ENCODE results near the gene TLR9.

The TLR9 gene

GRCh38 chr3:52186729-52187128 is 38.7 kb downstream of the TLR9 start:
- no peak for DNase-seq (ENCODE audit: low read depth, low spot score)
- no peaks in the 10 kb centered on the region for H3K36me3 ChIP-seq (ENCODE audit: insufficient read depth, insufficient read length, low read length)
- no peak overlapping the region for H3K9ac ChIP-seq (ENCODE audit: insufficient read length, low read depth)
- no peaks in the 10 kb centered on the region for H3K27me3 ChIP-seq (ENCODE audit: insufficient read depth, insufficient read length)
- no peaks in the 10 kb centered on the region for H3K9me3 ChIP-seq (ENCODE audit: insufficient read depth, low read length)
- peaks cover 3% of the 10 kb centered on the region for H3K4me1 ChIP-seq (ENCODE audit: insufficient read depth, insufficient read length)
- TF ChIP-seq YY1 (IDR thresholded peaks at IDR 0.05; ENCODE audit: insufficient read depth, insufficient read length): no peak
- no peak overlapping the region for H3K4me3 ChIP-seq (ENCODE audit: insufficient read length, low read depth)

- TF ChIP-seq YY1 (IDR thresholded peaks at IDR 0.05; ENCODE audit: insufficient read depth, insufficient read length) (no peak), ZNF274 (IDR thresholded peaks at IDR 0.05; ENCODE audit: low read depth, low read length) (no peak)
- H3K4me3 ChIP-seq (ENCODE audit: insufficient read length, low read depth): no peak overlapping the region
- H3K9ac ChIP-seq (ENCODE audit: insufficient read length, low read depth): no peak overlapping the region
- H3K4me1 ChIP-seq (ENCODE audit: insufficient read depth, insufficient read length): peaks cover 3% of the 10 kb centered on the region
- no peaks in the 10 kb centered on the region for H3K36me3 ChIP-seq (ENCODE audit: insufficient read depth, insufficient read length, low read length)
- no peaks in the 10 kb centered on the region for H3K27me3 ChIP-seq (ENCODE audit: insufficient read depth, insufficient read length)
- DNase-seq (ENCODE audit: low read depth, low spot score): no peak
- no peaks in the 10 kb centered on the region for H3K9me3 ChIP-seq (ENCODE audit: insufficient read depth, low read length)
Observed at GRCh38 chr3:52185837-52186236, 39.6 kb downstream of the TLR9 start.

GRCh38 chr3:52185311-52185710 is 40.1 kb downstream of the TLR9 start:
- Histone ChIP-seq H3K36me3 (ENCODE audit: insufficient read depth, insufficient read length, low read length) (no peaks in the 10 kb centered on the region), H3K27me3 (ENCODE audit: insufficient read depth, insufficient read length) (no peaks in the 10 kb centered on the region), H3K4me3 (ENCODE audit: insufficient read length, low read depth) (no peak overlapping the region), H3K9me3 (ENCODE audit: insufficient read depth, low read length) (no peaks in the 10 kb centered on the region), H3K9ac (ENCODE audit: insufficient read length, low read depth) (no peak overlapping the region), H3K4me1 (ENCODE audit: insufficient read depth, insufficient read length) (no peaks in the 10 kb centered on the region)
- TF ChIP-seq ZNF274 (IDR thresholded peaks at IDR 0.05; ENCODE audit: low read depth, low read length): no peak
- TF ChIP-seq YY1 (IDR thresholded peaks at IDR 0.05; ENCODE audit: insufficient read depth, insufficient read length): no peak
- no peak for DNase-seq (ENCODE audit: low read depth, low spot score)

GRCh38 chr3:52184690-52185089 is 40.8 kb downstream of the TLR9 start:
- H3K4me1 ChIP-seq (ENCODE audit: insufficient read depth, insufficient read length): no peaks in the 10 kb centered on the region
- H3K9me3 ChIP-seq (ENCODE audit: insufficient read depth, low read length): no peaks in the 10 kb centered on the region
- no peak overlapping the region for H3K4me3 ChIP-seq (ENCODE audit: insufficient read length, low read depth)
- H3K9ac ChIP-seq (ENCODE audit: insufficient read length, low read depth): no peak overlapping the region
- no peak for DNase-seq (ENCODE audit: low read depth, low spot score)
- no peak for TF ChIP-seq YY1 (IDR thresholded peaks at IDR 0.05; ENCODE audit: insufficient read depth, insufficient read length)
- TF ChIP-seq ZNF274 (IDR thresholded peaks at IDR 0.05; ENCODE audit: low read depth, low read length): no peak
- no peak for TF ChIP-seq SUZ12 (IDR thresholded peaks at IDR 0.05; ENCODE audit: extremely low read depth, insufficient read depth, insufficient read length)
- no peaks in the 10 kb centered on the region for H3K27me3 ChIP-seq (ENCODE audit: insufficient read depth, insufficient read length)
- H3K36me3 ChIP-seq (ENCODE audit: insufficient read depth, insufficient read length, low read length): no peaks in the 10 kb centered on the region

- no peak for DNase-seq (ENCODE audit: low read depth, low spot score)
- no peak overlapping the region for H3K9ac ChIP-seq (ENCODE audit: insufficient read length, low read depth)
- no peaks in the 10 kb centered on the region for H3K4me1 ChIP-seq (ENCODE audit: insufficient read depth, insufficient read length)
- no peaks in the 10 kb centered on the region for H3K9me3 ChIP-seq (ENCODE audit: insufficient read depth, low read length)
- no peaks in the 10 kb centered on the region for H3K27me3 ChIP-seq (ENCODE audit: insufficient read depth, insufficient read length)
- no peaks in the 10 kb centered on the region for H3K36me3 ChIP-seq (ENCODE audit: insufficient read depth, insufficient read length, low read length)
- TF ChIP-seq YY1 (IDR thresholded peaks at IDR 0.05; ENCODE audit: insufficient read depth, insufficient read length): no peak
- no peak for TF ChIP-seq SUZ12 (IDR thresholded peaks at IDR 0.05; ENCODE audit: extremely low read depth, insufficient read depth, insufficient read length)
- no peak for TF ChIP-seq ZNF274 (IDR thresholded peaks at IDR 0.05; ENCODE audit: low read depth, low read length)
- H3K4me3 ChIP-seq (ENCODE audit: insufficient read length, low read depth): no peak overlapping the region
Observed at GRCh38 chr3:52183786-52184445, 41.5 kb downstream of the TLR9 start.

- no peak overlapping the region for H3K4me3 ChIP-seq (ENCODE audit: insufficient read length, low read depth)
- no peak for DNase-seq (ENCODE audit: low read depth, low spot score)
- H3K4me1 ChIP-seq (ENCODE audit: insufficient read depth, insufficient read length): peaks cover under 1% of the 10 kb centered on the region
- TF ChIP-seq YY1 (IDR thresholded peaks at IDR 0.05; ENCODE audit: insufficient read depth, insufficient read length) (no peak), SUZ12 (IDR thresholded peaks at IDR 0.05; ENCODE audit: extremely low read depth, insufficient read depth, insufficient read length) (no peak), ZNF274 (IDR thresholded peaks at IDR 0.05; ENCODE audit: low read depth, low read length) (no peak)
- H3K27me3 ChIP-seq (ENCODE audit: insufficient read depth, insufficient read length): no peaks in the 10 kb centered on the region
- no peak overlapping the region for H3K9ac ChIP-seq (ENCODE audit: insufficient read length, low read depth)
- H3K36me3 ChIP-seq (ENCODE audit: insufficient read depth, insufficient read length, low read length): no peaks in the 10 kb centered on the region
- H3K9me3 ChIP-seq (ENCODE audit: insufficient read depth, low read length): no peaks in the 10 kb centered on the region
Observed at GRCh38 chr3:52182691-52183090, 42.8 kb downstream of the TLR9 start.

- no peaks in the 10 kb centered on the region for H3K27me3 ChIP-seq (ENCODE audit: insufficient read depth, insufficient read length)
- TF ChIP-seq YY1 (IDR thresholded peaks at IDR 0.05; ENCODE audit: insufficient read depth, insufficient read length) (no peak), ZNF274 (IDR thresholded peaks at IDR 0.05; ENCODE audit: low read depth, low read length) (no peak), SUZ12 (IDR thresholded peaks at IDR 0.05; ENCODE audit: extremely low read depth, insufficient read depth, insufficient read length) (no peak)
- no peaks in the 10 kb centered on the region for H3K36me3 ChIP-seq (ENCODE audit: insufficient read depth, insufficient read length, low read length)
- H3K4me1 ChIP-seq (ENCODE audit: insufficient read depth, insufficient read length): peaks cover 5% of the 10 kb centered on the region
- no peak overlapping the region for H3K4me3 ChIP-seq (ENCODE audit: insufficient read length, low read depth)
- DNase-seq (ENCODE audit: low read depth, low spot score): no peak
- H3K9ac ChIP-seq (ENCODE audit: insufficient read length, low read depth): no peak overlapping the region
- no peaks in the 10 kb centered on the region for H3K9me3 ChIP-seq (ENCODE audit: insufficient read depth, low read length)
Observed at GRCh38 chr3:52182196-52182595, 43.2 kb downstream of the TLR9 start.

- H3K27me3 ChIP-seq (ENCODE audit: insufficient read depth, insufficient read length): no peaks in the 10 kb centered on the region
- peaks cover 11% of the 10 kb centered on the region for H3K4me1 ChIP-seq (ENCODE audit: insufficient read depth, insufficient read length)
- no peaks in the 10 kb centered on the region for H3K9me3 ChIP-seq (ENCODE audit: insufficient read depth, low read length)
- TF ChIP-seq SUZ12 (IDR thresholded peaks at IDR 0.05; ENCODE audit: extremely low read depth, insufficient read depth, insufficient read length) (no peak), YY1 (IDR thresholded peaks at IDR 0.05; ENCODE audit: insufficient read depth, insufficient read length) (no peak), ZNF274 (IDR thresholded peaks at IDR 0.05; ENCODE audit: low read depth, low read length) (no peak)
- H3K4me3 ChIP-seq (ENCODE audit: insufficient read length, low read depth): no peak overlapping the region
- no peaks in the 10 kb centered on the region for H3K36me3 ChIP-seq (ENCODE audit: insufficient read depth, insufficient read length, low read length)
- DNase-seq (ENCODE audit: low read depth, low spot score): no peak
- no peak overlapping the region for H3K9ac ChIP-seq (ENCODE audit: insufficient read length, low read depth)
Observed at GRCh38 chr3:52181543-52181942, 43.9 kb downstream of the TLR9 start.

Data from NT2/D1 (cell line).